HPDE6-E6E7 (cell line): ENCODE results near the gene GRM1.

ENCODE experiments used
- DNase-seq: peaks from one replicate; pipeline ENCODE4 v3.0.0; 2011; ENCODE audit warnings: missing footprints; ENCODE audit errors: extremely low spot score

GRM1 gene

DNA sequence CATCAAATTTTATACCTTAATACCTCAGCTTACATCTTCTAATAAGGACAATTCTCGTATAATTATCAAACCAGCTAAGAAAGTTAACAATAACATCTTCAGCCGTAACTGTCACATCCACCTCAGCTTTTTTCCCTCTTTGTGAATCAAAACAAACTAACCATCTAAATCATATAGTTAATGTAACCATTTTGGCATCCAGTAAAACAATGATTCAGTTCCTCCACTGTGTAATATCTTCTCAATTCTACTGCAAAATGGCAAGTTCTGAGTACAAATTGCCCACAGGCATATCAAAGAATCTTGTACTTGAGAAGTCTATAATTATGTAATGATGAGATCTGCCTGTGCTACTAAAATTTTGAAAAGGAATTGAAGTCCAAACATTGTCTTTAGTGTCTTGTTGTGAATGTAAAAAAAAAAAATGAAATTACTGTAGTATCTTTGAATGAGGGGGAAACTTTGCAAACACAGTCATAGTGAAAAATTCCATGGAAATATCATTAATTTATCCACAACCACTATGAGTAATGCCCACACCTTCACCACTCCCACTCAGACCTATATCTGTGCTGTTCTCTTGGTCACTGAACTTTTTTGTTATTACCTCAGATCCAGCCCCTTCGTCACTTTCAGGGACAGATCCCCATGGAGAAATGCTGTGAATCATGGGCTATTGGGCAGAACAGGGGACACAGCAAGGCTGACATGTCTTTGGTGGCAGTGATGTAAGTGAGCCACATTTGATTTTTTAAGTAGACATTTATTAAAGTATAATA, 336.1 kb downstream of the GRM1 start:
- DNase-seq: no peak

DNA sequence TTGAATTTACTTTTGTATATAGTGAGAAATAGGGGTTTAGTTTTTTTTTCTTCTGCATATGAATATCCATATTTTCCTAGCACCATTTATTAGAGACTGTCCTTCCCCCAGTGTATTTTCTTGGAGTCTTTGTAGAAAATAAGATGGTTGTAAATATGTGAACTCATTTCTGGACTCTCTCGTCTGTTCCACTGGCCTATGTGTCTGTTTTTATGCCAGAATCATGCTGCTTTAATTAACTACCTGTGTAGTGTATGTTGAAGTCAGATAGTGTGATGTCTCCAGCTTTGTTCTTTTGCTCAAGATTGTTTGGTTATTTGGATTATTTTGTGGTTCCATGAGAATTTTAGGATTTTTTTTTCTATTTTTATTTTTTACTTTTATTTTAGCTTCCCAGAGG, 338.2 kb downstream of the GRM1 start:
- no peak for DNase-seq

GRCh38 chr6:146369866-146370265, 341.0 kb downstream of the GRM1 start:
- DNase-seq: no peak

GRCh38 chr6:146381486-146381885, 352.6 kb downstream of the GRM1 start:
- DNase-seq: no peak

DNA sequence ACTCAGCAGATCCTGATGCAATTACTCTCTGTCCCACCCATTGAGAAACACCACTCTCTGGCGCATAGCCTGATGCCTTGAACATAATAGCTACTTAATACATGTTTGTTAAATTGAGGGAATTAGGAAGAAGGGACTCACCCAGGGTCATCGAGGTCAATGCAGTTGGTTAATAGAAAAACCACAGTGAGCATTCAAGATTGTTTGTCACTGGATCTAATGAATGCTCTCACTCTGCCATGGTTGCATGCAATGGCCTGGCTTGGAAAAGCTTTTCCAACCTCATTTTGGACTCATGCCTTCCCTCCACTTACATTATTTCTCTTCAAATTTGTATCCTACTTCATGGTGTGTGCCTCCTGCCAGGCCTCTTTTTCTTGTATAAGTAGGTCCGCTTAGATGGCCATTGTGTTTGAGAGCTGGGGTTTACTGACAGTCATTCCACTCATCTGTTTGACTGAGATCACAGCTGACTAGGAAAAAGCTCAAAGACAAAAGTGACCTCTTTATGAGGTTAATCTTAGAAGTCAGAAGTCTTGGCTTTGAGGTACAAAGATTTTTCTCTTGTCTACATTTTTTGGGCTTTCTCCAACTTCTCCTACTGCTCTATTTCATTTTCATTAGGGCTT, 360.0 kb downstream of the GRM1 start:
- no peak for DNase-seq

DNA sequence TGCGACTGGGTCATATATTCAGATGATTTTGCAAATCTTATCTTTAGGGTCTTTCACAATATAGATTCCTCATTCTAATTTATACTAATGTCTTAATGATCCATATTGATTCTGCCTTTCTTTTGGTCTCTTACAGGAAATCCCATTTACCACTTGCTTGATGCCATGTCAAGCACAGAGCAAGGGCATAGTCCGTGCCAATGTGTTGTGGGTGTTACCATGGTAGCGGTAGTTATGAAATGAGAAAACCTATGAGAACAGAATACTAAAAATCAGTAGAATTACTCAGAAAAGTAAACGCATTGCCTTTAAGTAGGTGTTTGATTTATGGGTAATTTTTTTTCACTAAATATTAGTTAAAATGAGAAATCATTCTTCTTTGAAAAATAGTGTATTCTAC, 360.9 kb downstream of the GRM1 start:
- no peak for DNase-seq

- DNase-seq: no peak
These were observed 368.8 kb downstream of the GRM1 start for GRCh38 chr6:146397638-146398037.

DNA sequence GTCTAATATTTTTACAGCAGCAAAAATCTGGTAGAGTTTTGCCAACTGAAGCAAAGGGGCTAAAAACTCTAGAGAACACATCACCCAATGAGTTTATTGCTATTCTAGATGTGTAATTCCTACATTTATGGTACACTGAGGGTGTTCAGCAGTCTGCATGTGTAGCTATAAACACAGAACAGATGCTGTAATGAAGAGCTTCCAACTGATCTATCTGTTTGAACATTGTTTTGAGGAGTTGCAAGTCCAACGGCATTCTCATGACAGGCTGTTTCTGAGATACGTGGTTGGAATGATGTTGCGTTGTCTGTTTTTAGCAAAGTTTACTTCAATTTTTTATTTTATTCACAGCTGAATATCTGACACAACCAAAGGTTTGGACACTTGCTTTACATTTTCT, 373.6 kb downstream of the GRM1 start:
- DNase-seq: no peak

DNA sequence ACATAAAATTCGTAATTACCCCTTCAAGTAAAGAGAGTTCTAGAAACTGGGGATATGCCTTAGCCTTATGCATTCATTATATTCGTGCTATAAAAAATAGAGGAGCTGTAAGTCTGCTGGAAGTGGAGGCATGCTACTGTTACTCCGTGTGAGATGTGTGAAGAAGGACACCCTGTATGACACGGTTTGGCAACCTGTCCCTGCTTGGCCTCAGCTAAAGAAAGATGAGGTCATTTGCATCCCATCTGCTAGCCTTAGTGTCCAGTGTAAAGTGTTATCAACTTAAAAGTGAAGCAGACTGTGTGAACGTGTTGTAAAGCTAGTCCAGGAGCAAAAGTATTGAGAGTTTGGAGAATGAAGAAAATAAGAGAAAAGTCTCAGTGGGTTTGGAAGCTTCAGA, 379.7 kb downstream of the GRM1 start:
- no peak for DNase-seq

GRCh38 chr6:146410851-146411595, 382.2 kb downstream of the GRM1 start:
- DNase-seq: no peak

GRCh38 chr6:146419576-146419975, 390.7 kb downstream of the GRM1 start:
- DNase-seq: no peak

GRCh38 chr6:146420255-146420654, 391.4 kb downstream of the GRM1 start:
- no peak for DNase-seq

DNA sequence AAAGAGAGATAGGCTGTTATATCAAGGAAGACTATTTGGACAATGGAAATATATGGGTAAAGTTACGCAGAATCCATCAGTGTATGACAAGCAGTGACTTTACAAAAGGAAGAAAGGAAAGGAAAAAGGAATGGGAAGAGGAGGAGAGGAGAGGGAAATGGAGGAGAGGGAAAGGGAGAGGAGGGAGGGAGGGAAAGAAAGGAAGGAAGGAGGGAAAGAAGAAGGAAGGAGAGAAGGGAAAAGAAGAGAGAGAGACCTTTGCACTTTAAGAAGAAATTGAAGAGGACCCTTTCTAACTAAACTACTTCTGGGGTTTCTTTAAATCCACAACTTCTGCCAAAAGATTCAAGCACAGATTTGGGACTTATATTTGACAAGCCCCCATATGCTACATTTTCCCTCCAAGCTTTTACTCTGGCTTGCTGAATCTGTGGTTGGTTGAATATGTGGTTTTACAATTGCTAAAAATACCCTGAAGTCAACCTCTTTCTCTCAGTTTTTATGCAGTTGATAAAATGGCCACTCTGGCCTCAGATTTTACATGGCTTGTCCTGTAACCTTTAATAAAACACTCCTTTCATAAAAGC, 394.0 kb downstream of the GRM1 start:
- no peak for DNase-seq

DNA sequence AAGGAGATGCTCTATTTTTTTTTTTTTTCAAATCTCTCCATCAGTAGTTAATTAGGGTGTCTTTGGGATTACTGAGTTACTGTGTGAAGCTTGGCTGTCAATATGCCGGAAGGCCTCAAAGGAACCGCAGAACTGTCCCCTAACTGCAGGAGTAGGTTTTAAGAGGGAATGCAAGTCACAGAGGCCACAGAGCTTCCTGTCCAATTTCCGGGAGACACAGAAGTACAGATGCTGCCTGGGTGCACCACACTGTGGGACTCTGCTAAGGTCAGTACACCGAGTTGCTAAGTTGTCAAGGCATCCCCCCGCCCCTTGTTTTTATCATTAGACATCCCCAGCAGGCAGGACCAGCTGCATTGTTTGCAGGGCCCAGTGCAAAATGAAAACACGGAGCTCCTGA, 394.6 kb downstream of the GRM1 start:
- no peak for DNase-seq

DNA sequence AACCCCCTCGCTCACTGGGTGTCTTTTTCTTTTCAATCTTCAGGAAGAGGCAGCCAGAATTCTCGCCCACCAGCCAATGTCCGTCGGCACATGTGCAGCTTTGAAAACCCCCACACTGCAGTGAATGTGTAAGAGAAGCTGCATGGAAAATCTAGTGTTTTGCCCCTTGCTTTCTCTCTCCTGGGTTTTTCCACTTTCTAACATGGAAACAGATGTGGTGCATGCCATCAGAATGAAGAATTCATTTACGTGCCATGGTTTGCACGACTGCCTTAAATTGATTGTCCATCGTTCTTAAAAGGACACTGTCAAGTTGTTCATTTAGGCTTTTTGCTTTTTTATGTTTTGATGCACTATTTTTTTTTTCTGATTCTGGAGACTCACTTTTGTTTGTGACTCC, 397.7 kb downstream of the GRM1 start:
- DNase-seq: no peak

DNA sequence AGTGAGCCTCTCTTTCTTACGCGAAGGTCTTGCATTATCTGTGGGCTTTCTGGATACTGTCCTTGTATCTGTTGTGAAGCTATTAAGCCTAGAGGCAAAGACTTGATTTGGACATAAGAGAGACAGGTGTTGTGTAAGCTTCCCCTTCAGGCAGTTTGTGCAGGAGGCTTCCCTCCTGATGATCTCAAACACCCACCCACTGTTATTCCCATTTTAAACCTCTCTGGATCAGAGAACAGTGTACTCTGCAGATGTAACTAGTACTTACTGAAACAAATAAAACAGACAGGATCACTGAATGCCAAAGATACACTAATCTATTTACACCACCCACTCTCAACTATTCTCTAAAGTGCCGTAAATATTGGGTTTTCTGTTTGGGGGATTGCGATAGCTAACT, 401.0 kb downstream of the GRM1 start:
- no peak for DNase-seq

GRCh38 chr6:146433881-146434731, 405.2 kb downstream of the GRM1 start:
- DNase-seq: no peak

DNA sequence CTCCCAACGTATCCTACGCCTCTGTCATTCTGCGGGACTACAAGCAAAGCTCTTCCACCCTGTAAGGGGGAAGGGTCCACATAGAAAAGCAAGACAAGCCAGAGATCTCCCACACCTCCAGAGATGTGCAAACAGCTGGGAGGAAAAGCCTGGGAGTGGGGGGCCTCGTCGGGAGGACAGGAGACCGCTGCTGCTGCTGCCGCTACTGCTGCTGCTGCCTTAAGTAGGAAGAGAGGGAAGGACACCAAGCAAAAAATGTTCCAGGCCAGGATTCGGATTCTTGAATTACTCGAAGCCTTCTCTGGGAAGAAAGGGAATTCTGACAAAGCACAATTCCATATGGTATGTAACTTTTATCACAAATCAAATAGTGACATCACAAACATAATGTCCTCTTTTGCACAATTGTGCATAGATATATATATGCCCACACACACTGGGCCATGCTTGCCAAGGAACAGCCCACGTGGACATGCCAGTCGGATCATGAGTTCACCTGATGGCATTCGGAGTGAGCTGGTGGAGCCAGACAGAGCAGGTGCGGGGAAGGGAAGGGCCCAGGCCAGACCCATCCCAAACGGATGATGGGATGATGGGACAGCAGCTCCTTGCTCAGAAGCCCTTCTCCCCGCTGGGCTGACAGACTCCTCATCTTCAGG, 406.0 kb downstream of the GRM1 start:
- DNase-seq: no peak

DNA sequence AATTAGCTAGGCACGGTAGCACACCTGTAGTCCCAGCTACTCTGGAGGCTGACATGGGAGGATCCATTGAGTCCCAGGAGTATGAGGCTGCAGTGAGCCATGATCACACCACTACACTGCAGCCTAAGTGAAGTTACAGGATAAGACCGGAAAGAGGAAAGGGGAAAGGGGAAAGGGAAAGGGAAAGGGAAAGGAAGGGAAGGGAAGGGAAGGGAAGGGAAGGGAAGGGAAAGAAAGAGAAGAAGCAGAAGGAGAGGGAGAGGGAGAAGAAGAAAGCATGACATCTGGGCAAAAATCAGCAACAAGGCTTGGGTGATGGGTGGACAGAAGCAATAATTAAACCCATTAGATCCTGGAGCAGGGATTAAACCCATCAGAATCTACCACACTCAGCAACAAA, 413.0 kb downstream of the GRM1 start:
- no peak for DNase-seq

DNA sequence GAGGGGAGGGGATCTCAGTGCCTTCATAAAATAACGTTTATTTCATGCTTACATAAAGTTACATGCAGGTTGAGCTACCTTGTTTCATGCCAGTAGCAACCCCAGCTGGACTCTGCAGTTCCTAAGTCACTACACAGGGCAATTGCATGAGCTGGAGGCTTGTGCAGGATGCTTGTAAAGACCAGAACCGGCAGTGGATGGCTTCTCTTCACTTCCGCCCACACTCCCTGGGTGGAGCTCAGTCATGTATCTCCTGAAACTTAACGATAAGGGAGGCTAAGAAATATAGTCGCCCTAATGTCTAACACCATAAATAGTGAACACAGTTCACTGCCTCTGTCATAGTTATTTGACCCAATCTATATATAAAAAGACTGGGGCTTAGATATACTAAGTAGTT, 415.3 kb downstream of the GRM1 start:
- no peak for DNase-seq

- DNase-seq: no peak
These were observed 416.4 kb downstream of the GRM1 start for GRCh38 chr6:146445233-146445632.
